Neural progenitor cell (in vitro differentiated cells): Measurements from ENCODE around the gene ANKDD1B. TPM values are rescaled to one million over a fixed set of nuclear protein-coding genes. Genes with fewer than 3 reads are reported as not detected.
A peak's percentile ranks its signal among the peaks of the same experiment; 100 is the strongest.

Experiments
- DNase-seq: peaks from one replicate; pipeline ENCODE4 v3.0.0-alpha.2; 2016; ENCODE audit warnings: low spot score
- H2AFZ ChIP-seq: fragments of 200-600 bp; sonication (generic); replicated peaks from 2 replicates; pipeline ENCODE4 v1.6.1; 2016; ENCODE audit warnings: antibody characterized with exemption
- H3F3A ChIP-seq: fragments of 200-600 bp; sonication (generic); 2 replicates; pipeline ENCODE4 v1.6.1; 2016; ENCODE audit warnings: antibody characterized with exemption, low read depth
- H3K27ac ChIP-seq: fragments of 200-600 bp; sonication (generic); 2 replicates; pipeline ENCODE4 v1.5.1; 2016; ENCODE audit warnings: mild to moderate bottlenecking
- H3K27me3 ChIP-seq: fragments of 200-600 bp; sonication (generic); 2 replicates; pipeline ENCODE4 v1.6.1; 2016; ENCODE audit warnings: mild to moderate bottlenecking, moderate library complexity
- H3K36me3 ChIP-seq: fragments of 200-600 bp; sonication (generic); 2 replicates; pipeline ENCODE4 v1.5.1; 2016
- H3K4me1 ChIP-seq: fragments of 200-600 bp; sonication (generic); 2 replicates; pipeline ENCODE4 v1.6.1; 2016; ENCODE audit warnings: mixed run types
- H3K4me2 ChIP-seq: fragments of 200-600 bp; sonication (generic); 2 replicates; pipeline ENCODE4 v1.6.1; 2016
- H3K4me3 ChIP-seq: fragments of 200-600 bp; sonication (generic); 2 replicates; pipeline ENCODE4 v1.5.1; 2016
- H3K79me2 ChIP-seq: fragments of 200-600 bp; sonication (generic); 2 replicates; pipeline ENCODE4 v1.6.1; 2016; ENCODE audit warnings: low read depth
- H3K9ac ChIP-seq: fragments of 200-600 bp; sonication (generic); 2 replicates; pipeline ENCODE4 v1.6.1; 2016
- H3K9me3 ChIP-seq: fragments of 200-600 bp; sonication (generic); 2 replicates; pipeline ENCODE4 v1.5.1; 2016; ENCODE audit warnings: low read depth
- H4K20me1 ChIP-seq: fragments of 200-600 bp; sonication (generic); 2 replicates; pipeline ENCODE4 v1.6.1; 2016; ENCODE audit warnings: low read depth
- H3K27ac Mint-ChIP-seq: 3 replicates; pipeline ENCODE4 v1.8.0; 2021; ENCODE audit warnings: mixed read lengths
- H3K27me3 Mint-ChIP-seq: 2 replicates; pipeline ENCODE4 v1.8.0; 2022; ENCODE audit warnings: low read depth, mild to moderate bottlenecking, inconsistent platforms, moderate library complexity, mixed read lengths; ENCODE audit not compliant: insufficient read depth
- H3K36me3 Mint-ChIP-seq: 3 replicates; pipeline ENCODE4 v1.8.0; 2021; ENCODE audit warnings: mixed read lengths
- H3K4me1 Mint-ChIP-seq: 3 replicates; pipeline ENCODE4 v1.8.0; 2021; ENCODE audit warnings: mixed read lengths
- H3K4me3 Mint-ChIP-seq: 3 replicates; pipeline ENCODE4 v1.8.0; 2021; ENCODE audit warnings: mild to moderate bottlenecking, moderate library complexity, mixed read lengths
- H3K9me3 Mint-ChIP-seq: 3 replicates; pipeline ENCODE4 v1.8.0; 2020; ENCODE audit warnings: mixed read lengths
- CTCF ChIP-seq: fragments of 200-600 bp; sonication (generic); IDR thresholded peaks from 2 replicates; pipeline ENCODE4 v1.5.1; 2017; ENCODE audit warnings: antibody characterized with exemption, mild to moderate bottlenecking
- EZH2 ChIP-seq: fragments of 200-600 bp; sonication (generic); IDR thresholded peaks from 2 replicates; pipeline ENCODE4 v1.6.1; 2017; ENCODE audit warnings: antibody characterized with exemption, mild to moderate bottlenecking, moderate library complexity
- EZH2phosphoT487 ChIP-seq: fragments of 200-600 bp; sonication (generic); IDR thresholded peaks from 2 replicates; pipeline ENCODE4 v1.6.1; 2017; ENCODE audit warnings: antibody characterized with exemption
- total RNA-seq: library from RNA; depleted of rRNA; stranded (reverse); fragments of >200 nt; gene quantifications from 2 replicates; pipeline ENCODE4 v1.2.3, GENCODE V29; 2015; ENCODE audit warnings: low replicate concordance

Gene ANKDD1B
- total RNA-seq, 1 donor from 2014 or later: 0.60 TPM

GRCh38 chr5:75666801-75667200 is 55.5 kb downstream of the ANKDD1B start:
- DNase-seq: peak; percentile 32
- TF ChIP-seq EZH2 (no peak), CTCF (no peak), EZH2phosphoT487 (no peak)
- no peaks in the 10 kb centered on the region for H4K20me1 ChIP-seq
- peak overlapping the region; percentile 7 for H2AFZ ChIP-seq
- H3K36me3 ChIP-seq: no peaks in the 10 kb centered on the region
- H3F3A ChIP-seq: no peaks in the 10 kb centered on the region
- Mint-ChIP-seq H3K27me3 (no peaks in the 10 kb centered on the region), H3K27ac (no peak overlapping the region), H3K4me1 (peaks cover 30% of the 10 kb centered on the region), H3K9me3 (no peaks in the 10 kb centered on the region), H3K36me3 (no peaks in the 10 kb centered on the region), H3K4me3 (no peak overlapping the region)
- H3K79me2 ChIP-seq: no peaks in the 10 kb centered on the region
- no peaks in the 10 kb centered on the region for H3K27me3 ChIP-seq
- H3K4me1 ChIP-seq: peaks cover 35% of the 10 kb centered on the region
- no peaks in the 10 kb centered on the region for H3K9me3 ChIP-seq
- peak overlapping the region; percentile 24 for H3K4me2 ChIP-seq
- H3K4me3 ChIP-seq: no peak overlapping the region
- no peak overlapping the region for H3K27ac ChIP-seq
- H3K9ac ChIP-seq: no peak overlapping the region

GRCh38 chr5:75667586-75667985 is 56.3 kb downstream of the ANKDD1B start:
- H3K4me2 ChIP-seq: peak overlapping the region; percentile 24
- H2AFZ ChIP-seq: no peak overlapping the region
- no peaks in the 10 kb centered on the region for H3F3A ChIP-seq
- TF ChIP-seq CTCF (peak; percentile 35), EZH2 (no peak)
- H3K4me3 ChIP-seq: no peak overlapping the region
- H3K4me1 Mint-ChIP-seq: peaks cover 30% of the 10 kb centered on the region
- no peaks in the 10 kb centered on the region for H3K36me3 ChIP-seq
- no peaks in the 10 kb centered on the region for H3K27me3 Mint-ChIP-seq
- H3K36me3 Mint-ChIP-seq: no peaks in the 10 kb centered on the region
- no peaks in the 10 kb centered on the region for H3K9me3 ChIP-seq
- H3K79me2 ChIP-seq: no peaks in the 10 kb centered on the region
- H3K4me3 Mint-ChIP-seq: no peak overlapping the region
- H3K27me3 ChIP-seq: no peaks in the 10 kb centered on the region
- no peak overlapping the region for H3K9ac ChIP-seq
- H4K20me1 ChIP-seq: no peaks in the 10 kb centered on the region
- H3K4me1 ChIP-seq: peaks cover 35% of the 10 kb centered on the region
- no peak overlapping the region for H3K27ac Mint-ChIP-seq
- no peak overlapping the region for H3K27ac ChIP-seq
- no peaks in the 10 kb centered on the region for H3K9me3 Mint-ChIP-seq
- no peak for DNase-seq

GRCh38 chr5:75668445-75668844 is 57.2 kb downstream of the ANKDD1B start:
- H3K4me1 ChIP-seq: peaks cover 33% of the 10 kb centered on the region
- no peak overlapping the region for H3K4me3 ChIP-seq
- H3K9ac ChIP-seq: no peak overlapping the region
- H3K9me3 ChIP-seq: no peaks in the 10 kb centered on the region
- H3K27ac ChIP-seq: no peak overlapping the region
- no peaks in the 10 kb centered on the region for H3F3A ChIP-seq
- Mint-ChIP-seq H3K9me3 (no peaks in the 10 kb centered on the region), H3K4me1 (peaks cover 26% of the 10 kb centered on the region), H3K27ac (no peak overlapping the region), H3K36me3 (peaks cover 2% of the 10 kb centered on the region), H3K4me3 (no peak overlapping the region), H3K27me3 (no peaks in the 10 kb centered on the region)
- no peaks in the 10 kb centered on the region for H3K27me3 ChIP-seq
- H3K4me2 ChIP-seq: no peak overlapping the region
- H3K79me2 ChIP-seq: no peaks in the 10 kb centered on the region
- no peak for DNase-seq
- TF ChIP-seq EZH2 (no peak), EZH2phosphoT487 (no peak), CTCF (no peak)
- H3K36me3 ChIP-seq: no peaks in the 10 kb centered on the region
- no peaks in the 10 kb centered on the region for H4K20me1 ChIP-seq
- H2AFZ ChIP-seq: no peak overlapping the region
